Rectal smooth muscle tissue (tissue), 1 donor: Measurements from ENCODE around the gene ATM.
A peak's percentile ranks its signal among the peaks of the same experiment; 100 is the strongest.
"Not testable (repeated sequence)": the region's sequence is repeated elsewhere in the genome, so short reads cannot be mapped to it uniquely, and the experiment has no call there.

ENCODE experiments used
- H3K27ac ChIP-seq: one replicate; pipeline ENCODE4 v1.7.0; 2013; ENCODE audit warnings: low read depth, low read length, inconsistent platforms
- H3K27me3 ChIP-seq: one replicate; pipeline ENCODE4 v1.7.0; 2013; ENCODE audit warnings: low read length; ENCODE audit not compliant: control insufficient read depth, insufficient read depth
- H3K36me3 ChIP-seq: one replicate; pipeline ENCODE4 v1.7.0; 2013; ENCODE audit warnings: low read length; ENCODE audit not compliant: control insufficient read depth, insufficient read depth
- H3K4me1 ChIP-seq: one replicate; pipeline ENCODE4 v1.7.0; 2013; ENCODE audit warnings: low read length; ENCODE audit not compliant: control insufficient read depth, insufficient read depth
- H3K4me3 ChIP-seq: one replicate; pipeline ENCODE4 v1.7.0; 2013; ENCODE audit warnings: low read length
- H3K9ac ChIP-seq: one replicate; pipeline ENCODE4 v1.7.0; 2013; ENCODE audit warnings: low read length

ATM gene

GRCh38 chr11:108253176-108253575 is 30.3 kb downstream of the ATM start:
- no peaks in the 10 kb centered on the region for H3K27me3 ChIP-seq
- no peaks in the 10 kb centered on the region for H3K4me1 ChIP-seq
- H3K27ac ChIP-seq, result no peak overlapping the region
- H3K36me3 ChIP-seq, result peaks cover 18% of the 10 kb centered on the region
- no peak overlapping the region for H3K9ac ChIP-seq
- no peak overlapping the region for H3K4me3 ChIP-seq

GRCh38 chr11:108269583-108269982 is 46.7 kb downstream of the ATM start:
- Histone ChIP-seq H3K4me3 (no peak overlapping the region), H3K27ac (no peak overlapping the region), H3K27me3 (no peaks in the 10 kb centered on the region), H3K36me3 (peaks cover 4% of the 10 kb centered on the region), H3K9ac (no peak overlapping the region), H3K4me1 (no peaks in the 10 kb centered on the region)

GRCh38 chr11:108276985-108277616 is 54.2 kb downstream of the ATM start:
- not testable (repeated sequence) for H3K36me3 ChIP-seq, H3K27me3 ChIP-seq

GRCh38 chr11:108278546-108278945 is 55.7 kb downstream of the ATM start:
- Histone ChIP-seq H3K27me3 (no peaks in the 10 kb centered on the region), H3K9ac (no peak overlapping the region), H3K36me3 (peaks cover 3% of the 10 kb centered on the region), H3K4me1 (peaks cover 5% of the 10 kb centered on the region), H3K27ac (peak overlapping the region; percentile 29), H3K4me3 (no peak overlapping the region)

More at GRCh38 chr11:108276985-108277616, 54.2 kb downstream of the ATM start:
- H3K9ac ChIP-seq, H3K4me1 ChIP-seq, H3K27ac ChIP-seq, H3K4me3 ChIP-seq: not testable (repeated sequence)

- H3K27ac ChIP-seq, result no peak overlapping the region
- no peaks in the 10 kb centered on the region for H3K27me3 ChIP-seq
- peaks cover 5% of the 10 kb centered on the region for H3K4me1 ChIP-seq
- no peak overlapping the region for H3K4me3 ChIP-seq
- peaks cover 4% of the 10 kb centered on the region for H3K36me3 ChIP-seq
- H3K9ac ChIP-seq, result no peak overlapping the region
Observed at GRCh38 chr11:108278954-108279353, 56.1 kb downstream of the ATM start.

GRCh38 chr11:108286370-108286769 is 63.5 kb downstream of the ATM start:
- Histone ChIP-seq H3K4me1 (no peaks in the 10 kb centered on the region), H3K27ac (no peak overlapping the region), H3K9ac (no peak overlapping the region), H3K4me3 (no peak overlapping the region), H3K27me3 (no peaks in the 10 kb centered on the region), H3K36me3 (peaks cover 10% of the 10 kb centered on the region)

- Histone ChIP-seq H3K36me3 (peaks cover 10% of the 10 kb centered on the region), H3K4me1 (no peaks in the 10 kb centered on the region), H3K27me3 (no peaks in the 10 kb centered on the region)
Observed at GRCh38 chr11:108286956-108287355, 64.1 kb downstream of the ATM start.

GRCh38 chr11:108289066-108289465 is 66.2 kb downstream of the ATM start:
- H3K4me1 ChIP-seq, H3K36me3 ChIP-seq, H3K27ac ChIP-seq, H3K4me3 ChIP-seq, H3K27me3 ChIP-seq, H3K9ac ChIP-seq: not testable (repeated sequence)

More at GRCh38 chr11:108286956-108287355, 64.1 kb downstream of the ATM start:
- H3K4me3 ChIP-seq, result no peak overlapping the region
- H3K9ac ChIP-seq, result no peak overlapping the region
- no peak overlapping the region for H3K27ac ChIP-seq

- H3K9ac ChIP-seq, result no peak overlapping the region
- no peaks in the 10 kb centered on the region for H3K4me1 ChIP-seq
- H3K27ac ChIP-seq, result no peak overlapping the region
- H3K27me3 ChIP-seq, result no peaks in the 10 kb centered on the region
- no peak overlapping the region for H3K4me3 ChIP-seq
- peaks cover 6% of the 10 kb centered on the region for H3K36me3 ChIP-seq
Observed at GRCh38 chr11:108289699-108290098, 66.8 kb downstream of the ATM start.

GRCh38 chr11:108293229-108293628 is 70.4 kb downstream of the ATM start:
- no peaks in the 10 kb centered on the region for H3K27me3 ChIP-seq
- H3K9ac ChIP-seq, result no peak overlapping the region
- no peak overlapping the region for H3K27ac ChIP-seq
- no peaks in the 10 kb centered on the region for H3K4me1 ChIP-seq
- H3K36me3 ChIP-seq, result peaks cover 9% of the 10 kb centered on the region
- H3K4me3 ChIP-seq, result no peak overlapping the region

- Histone ChIP-seq H3K27ac (no peak overlapping the region), H3K4me1 (no peaks in the 10 kb centered on the region), H3K4me3 (no peak overlapping the region), H3K36me3 (peaks cover 8% of the 10 kb centered on the region), H3K9ac (no peak overlapping the region), H3K27me3 (no peaks in the 10 kb centered on the region)
Observed at GRCh38 chr11:108302121-108302785, 79.4 kb downstream of the ATM start.

- no peaks in the 10 kb centered on the region for H3K27me3 ChIP-seq
- no peak overlapping the region for H3K27ac ChIP-seq
- H3K9ac ChIP-seq, result no peak overlapping the region
- peaks cover 4% of the 10 kb centered on the region for H3K36me3 ChIP-seq
- H3K4me1 ChIP-seq, result no peaks in the 10 kb centered on the region
- H3K4me3 ChIP-seq, result no peak overlapping the region
Observed at GRCh38 chr11:108307751-108308150, 84.9 kb downstream of the ATM start.

- H3K9ac ChIP-seq, result no peak overlapping the region
- H3K36me3 ChIP-seq, result peaks cover 8% of the 10 kb centered on the region
- H3K4me3 ChIP-seq, result no peak overlapping the region
- H3K27me3 ChIP-seq, result no peaks in the 10 kb centered on the region
- H3K4me1 ChIP-seq, result no peaks in the 10 kb centered on the region
- H3K27ac ChIP-seq, result no peak overlapping the region
Observed at GRCh38 chr11:108313444-108313843, 90.6 kb downstream of the ATM start.
